ENCODE data around the gene SMC4. TPM values are rescaled to one million over a fixed set of nuclear protein-coding genes. Genes with fewer than 3 reads are reported as not detected.

SMC4 gene
- polyA plus RNA-seq, 2 of the 4 experiments (the other 2 are of a cell fraction): 121 to 139 TPM

DNA sequence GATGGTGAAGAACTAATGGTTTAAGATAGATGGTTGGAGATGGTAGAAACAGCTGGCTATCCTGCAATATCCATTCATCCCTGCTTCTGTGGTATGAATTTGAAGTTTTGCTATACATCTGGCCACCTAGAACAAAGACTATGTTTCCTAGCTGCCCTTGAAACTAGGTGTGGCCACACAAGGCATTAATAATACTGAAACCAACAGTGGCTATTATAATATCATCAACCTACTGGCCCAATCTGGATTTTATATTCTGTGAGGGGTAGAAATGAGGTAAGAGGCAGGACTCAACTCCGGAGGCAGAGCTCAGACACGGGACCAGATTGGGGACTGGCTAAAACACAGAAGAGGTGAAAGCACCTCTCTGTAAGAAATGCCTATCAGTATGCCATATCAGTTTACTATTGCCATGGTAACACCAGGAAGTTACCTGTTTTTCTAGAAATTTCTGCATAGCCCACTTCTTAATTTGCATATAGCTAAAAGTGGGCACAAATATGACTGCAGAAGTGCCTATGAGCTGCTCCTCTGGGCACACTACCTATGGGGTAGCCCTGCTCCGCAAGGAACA is 8.8 kb upstream of the SMC4 start:
- FAIRE-seq (no peak), ATAC-seq (no peak), DNase-seq (ENCODE audit: low read depth in 1 of 2, low spot score in 1 of 2) (no peak)
- Histone ChIP-seq H3K27ac (no peak overlapping the region), H3K9me3 (no peaks in the 10 kb centered on the region), H3K4me3 (no peak overlapping the region), H3K4me2 (no peak overlapping the region), H3K4me1 (no peaks in the 10 kb centered on the region; the same call in 2 of the 3 replicates)
- TF ChIP-seq ZC3H11A (IDR thresholded peaks at IDR 0.05) (no peak), RCOR1 (IDR thresholded peaks at IDR 0.05; ENCODE audit: low read depth, low read length) (no peak), SMC3 (IDR thresholded peaks at IDR 0.05) (no peak), HEYL (CRISPR knock-in tag; IDR thresholded peaks at IDR 0.05) (no peak), KDM1A (IDR thresholded peaks at IDR 0.05; ENCODE audit: low read depth) (no peak), ESRRA (IDR thresholded peaks at IDR 0.05; ENCODE audit: borderline replicate concordance, low read length) (no peak), MAFK (IDR thresholded peaks at IDR 0.05; ENCODE audit: partially characterized antibody) (no peak), FOSL2 (IDR thresholded peaks at IDR 0.05) (no peak), FOSL2 (CRISPR knock-in tag; IDR thresholded peaks at IDR 0.05) (no peak), KDM5A (IDR thresholded peaks at IDR 0.05) (no peak), CEBPB (IDR thresholded peaks at IDR 0.05) (no peak), MAZ (IDR thresholded peaks at IDR 0.05; ENCODE audit: borderline replicate concordance, low read depth, low read length) (no peak), EP300 (IDR thresholded peaks at IDR 0.05) (no peak), HOXB5 (CRISPR knock-in tag; IDR thresholded peaks at IDR 0.05) (no peak), PHF8 (IDR thresholded peaks at IDR 0.05; ENCODE audit: borderline replicate concordance, low read depth) (no peak), HDAC2 (IDR thresholded peaks at IDR 0.05) (no peak)
- TF ChIP-seq, protein P1, sequence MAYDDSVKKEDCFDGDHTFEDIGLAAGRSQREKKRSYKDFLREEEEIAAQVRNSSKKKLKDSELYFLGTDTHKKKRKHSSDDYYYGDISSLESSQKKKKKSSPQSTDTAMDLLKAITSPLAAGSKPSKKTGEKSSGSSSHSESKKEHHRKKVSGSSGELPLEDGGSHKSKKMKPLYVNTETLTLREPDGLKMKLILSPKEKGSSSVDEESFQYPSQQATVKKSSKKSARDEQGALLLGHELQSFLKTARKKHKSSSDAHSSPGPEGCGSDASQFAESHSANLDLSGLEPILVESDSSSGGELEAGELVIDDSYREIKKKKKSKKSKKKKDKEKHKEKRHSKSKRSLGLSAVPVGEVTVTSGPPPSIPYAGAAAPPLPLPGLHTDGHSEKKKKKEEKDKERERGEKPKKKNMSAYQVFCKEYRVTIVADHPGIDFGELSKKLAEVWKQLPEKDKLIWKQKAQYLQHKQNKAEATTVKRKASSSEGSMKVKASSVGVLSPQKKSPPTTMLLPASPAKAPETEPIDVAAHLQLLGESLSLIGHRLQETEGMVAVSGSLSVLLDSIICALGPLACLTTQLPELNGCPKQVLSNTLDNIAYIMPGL (CRISPR knock-in tag; IDR thresholded peaks at IDR 0.05; ENCODE audit: borderline replicate concordance): no peak
- TF ChIP-seq, protein P2, sequence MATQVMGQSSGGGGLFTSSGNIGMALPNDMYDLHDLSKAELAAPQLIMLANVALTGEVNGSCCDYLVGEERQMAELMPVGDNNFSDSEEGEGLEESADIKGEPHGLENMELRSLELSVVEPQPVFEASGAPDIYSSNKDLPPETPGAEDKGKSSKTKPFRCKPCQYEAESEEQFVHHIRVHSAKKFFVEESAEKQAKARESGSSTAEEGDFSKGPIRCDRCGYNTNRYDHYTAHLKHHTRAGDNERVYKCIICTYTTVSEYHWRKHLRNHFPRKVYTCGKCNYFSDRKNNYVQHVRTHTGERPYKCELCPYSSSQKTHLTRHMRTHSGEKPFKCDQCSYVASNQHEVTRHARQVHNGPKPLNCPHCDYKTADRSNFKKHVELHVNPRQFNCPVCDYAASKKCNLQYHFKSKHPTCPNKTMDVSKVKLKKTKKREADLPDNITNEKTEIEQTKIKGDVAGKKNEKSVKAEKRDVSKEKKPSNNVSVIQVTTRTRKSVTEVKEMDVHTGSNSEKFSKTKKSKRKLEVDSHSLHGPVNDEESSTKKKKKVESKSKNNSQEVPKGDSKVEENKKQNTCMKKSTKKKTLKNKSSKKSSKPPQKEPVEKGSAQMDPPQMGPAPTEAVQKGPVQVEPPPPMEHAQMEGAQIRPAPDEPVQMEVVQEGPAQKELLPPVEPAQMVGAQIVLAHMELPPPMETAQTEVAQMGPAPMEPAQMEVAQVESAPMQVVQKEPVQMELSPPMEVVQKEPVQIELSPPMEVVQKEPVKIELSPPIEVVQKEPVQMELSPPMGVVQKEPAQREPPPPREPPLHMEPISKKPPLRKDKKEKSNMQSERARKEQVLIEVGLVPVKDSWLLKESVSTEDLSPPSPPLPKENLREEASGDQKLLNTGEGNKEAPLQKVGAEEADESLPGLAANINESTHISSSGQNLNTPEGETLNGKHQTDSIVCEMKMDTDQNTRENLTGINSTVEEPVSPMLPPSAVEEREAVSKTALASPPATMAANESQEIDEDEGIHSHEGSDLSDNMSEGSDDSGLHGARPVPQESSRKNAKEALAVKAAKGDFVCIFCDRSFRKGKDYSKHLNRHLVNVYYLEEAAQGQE (IDR thresholded peaks at IDR 0.05): no peak
- TF ChIP-seq, protein P3, sequence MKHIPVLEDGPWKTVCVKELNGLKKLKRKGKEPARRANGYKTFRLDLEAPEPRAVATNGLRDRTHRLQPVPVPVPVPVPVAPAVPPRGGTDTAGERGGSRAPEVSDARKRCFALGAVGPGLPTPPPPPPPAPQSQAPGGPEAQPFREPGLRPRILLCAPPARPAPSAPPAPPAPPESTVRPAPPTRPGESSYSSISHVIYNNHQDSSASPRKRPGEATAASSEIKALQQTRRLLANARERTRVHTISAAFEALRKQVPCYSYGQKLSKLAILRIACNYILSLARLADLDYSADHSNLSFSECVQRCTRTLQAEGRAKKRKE (CRISPR knock-in tag; IDR thresholded peaks at IDR 0.05; ENCODE audit: low read depth): no peak
- TF ChIP-seq, protein P4, sequence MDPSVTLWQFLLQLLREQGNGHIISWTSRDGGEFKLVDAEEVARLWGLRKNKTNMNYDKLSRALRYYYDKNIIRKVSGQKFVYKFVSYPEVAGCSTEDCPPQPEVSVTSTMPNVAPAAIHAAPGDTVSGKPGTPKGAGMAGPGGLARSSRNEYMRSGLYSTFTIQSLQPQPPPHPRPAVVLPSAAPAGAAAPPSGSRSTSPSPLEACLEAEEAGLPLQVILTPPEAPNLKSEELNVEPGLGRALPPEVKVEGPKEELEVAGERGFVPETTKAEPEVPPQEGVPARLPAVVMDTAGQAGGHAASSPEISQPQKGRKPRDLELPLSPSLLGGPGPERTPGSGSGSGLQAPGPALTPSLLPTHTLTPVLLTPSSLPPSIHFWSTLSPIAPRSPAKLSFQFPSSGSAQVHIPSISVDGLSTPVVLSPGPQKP (IDR thresholded peaks at IDR 0.05; ENCODE audit: low read depth, low read length): no peak
- TF ChIP-seq, protein P5, sequence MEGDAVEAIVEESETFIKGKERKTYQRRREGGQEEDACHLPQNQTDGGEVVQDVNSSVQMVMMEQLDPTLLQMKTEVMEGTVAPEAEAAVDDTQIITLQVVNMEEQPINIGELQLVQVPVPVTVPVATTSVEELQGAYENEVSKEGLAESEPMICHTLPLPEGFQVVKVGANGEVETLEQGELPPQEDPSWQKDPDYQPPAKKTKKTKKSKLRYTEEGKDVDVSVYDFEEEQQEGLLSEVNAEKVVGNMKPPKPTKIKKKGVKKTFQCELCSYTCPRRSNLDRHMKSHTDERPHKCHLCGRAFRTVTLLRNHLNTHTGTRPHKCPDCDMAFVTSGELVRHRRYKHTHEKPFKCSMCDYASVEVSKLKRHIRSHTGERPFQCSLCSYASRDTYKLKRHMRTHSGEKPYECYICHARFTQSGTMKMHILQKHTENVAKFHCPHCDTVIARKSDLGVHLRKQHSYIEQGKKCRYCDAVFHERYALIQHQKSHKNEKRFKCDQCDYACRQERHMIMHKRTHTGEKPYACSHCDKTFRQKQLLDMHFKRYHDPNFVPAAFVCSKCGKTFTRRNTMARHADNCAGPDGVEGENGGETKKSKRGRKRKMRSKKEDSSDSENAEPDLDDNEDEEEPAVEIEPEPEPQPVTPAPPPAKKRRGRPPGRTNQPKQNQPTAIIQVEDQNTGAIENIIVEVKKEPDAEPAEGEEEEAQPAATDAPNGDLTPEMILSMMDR (IDR thresholded peaks at IDR 0.05): no peak
- POLR2A ChIA-PET: no interaction called here
- WGBS (ENCODE audit: missing lambda C conversion rate): 96% methylated on average over 3 of the region's 3 CpGs
- CTCF ChIA-PET: interaction anchor here (0.6 to 1.0 kb wide), 4 partner anchors 11 to 1016 kb away, joined by 3 to 4 read pairs (median 3); no protein-coding TSS in a partner anchor
